GM18870 (cell line): Measurements from ENCODE around the gene FHOD3.

Source experiments
- ATAC-seq: cut with Tn5 transposase; IDR thresholded peaks from one replicate; pipeline ENCODE4 v1.9.1; 2021; ENCODE audit warnings: moderate library complexity; ENCODE audit not compliant: unreplicated experiment

FHOD3 gene

DNA sequence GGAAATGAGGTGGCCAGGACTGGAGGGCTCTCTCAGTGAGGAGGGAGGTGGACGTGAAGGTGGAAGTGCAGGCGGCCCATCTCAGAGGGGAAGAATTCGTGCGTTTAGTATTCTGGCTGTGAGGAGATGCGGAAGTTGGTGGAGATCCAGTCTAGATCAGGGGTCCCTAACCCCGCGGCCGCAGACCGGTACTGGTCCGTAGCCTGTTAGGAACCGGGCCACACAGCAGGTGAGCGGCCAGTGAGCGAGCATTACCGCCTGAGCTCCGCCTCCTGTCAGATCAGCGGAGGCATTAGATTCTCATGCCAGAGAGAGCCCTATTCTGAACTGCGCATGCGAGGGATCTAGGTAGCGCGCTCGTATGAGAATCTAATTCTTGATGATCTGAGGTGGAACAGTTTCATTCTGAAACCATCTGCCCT lies 1.6 kb upstream of the FHOD3 start:
- ATAC-seq = no peak

DNA sequence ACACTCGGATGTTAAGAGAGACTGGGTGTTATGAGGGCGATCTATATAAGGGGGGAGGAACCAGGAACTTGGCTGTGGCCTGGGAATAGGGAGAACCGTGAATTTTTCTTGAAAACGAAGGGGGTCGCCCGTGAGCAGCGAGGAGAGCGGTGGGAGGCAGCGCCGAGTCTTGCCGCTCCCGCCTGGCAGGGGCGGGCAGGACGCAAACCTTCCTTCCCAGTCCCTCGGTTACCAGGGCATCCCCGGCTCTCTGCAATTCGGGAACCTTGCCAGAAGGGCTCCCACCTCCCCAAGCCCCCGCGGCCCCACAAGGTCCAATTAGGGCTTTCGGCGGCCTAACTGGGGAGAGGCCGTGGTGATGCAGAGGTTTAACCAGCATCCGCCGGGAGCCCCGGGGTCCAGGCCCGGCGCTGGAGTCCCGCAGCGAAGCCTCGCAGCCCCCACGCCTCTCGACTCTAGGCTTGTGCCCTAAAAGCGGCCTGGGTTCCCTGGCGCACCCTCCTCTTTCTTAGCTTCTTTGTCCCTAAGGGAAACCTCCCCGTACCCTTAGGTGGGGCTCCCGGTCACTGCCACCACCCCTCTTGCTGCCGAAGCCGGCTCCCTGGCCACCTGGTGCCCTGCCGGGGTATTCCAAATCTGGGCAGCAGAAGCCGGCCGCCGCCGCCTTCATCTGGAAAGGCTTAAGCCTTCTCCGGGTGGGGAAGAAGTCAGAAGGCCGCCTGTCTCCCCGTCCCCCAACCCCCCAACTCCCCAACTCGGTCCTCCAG lies 680 bp upstream of the FHOD3 start:
- no peak for ATAC-seq

DNA sequence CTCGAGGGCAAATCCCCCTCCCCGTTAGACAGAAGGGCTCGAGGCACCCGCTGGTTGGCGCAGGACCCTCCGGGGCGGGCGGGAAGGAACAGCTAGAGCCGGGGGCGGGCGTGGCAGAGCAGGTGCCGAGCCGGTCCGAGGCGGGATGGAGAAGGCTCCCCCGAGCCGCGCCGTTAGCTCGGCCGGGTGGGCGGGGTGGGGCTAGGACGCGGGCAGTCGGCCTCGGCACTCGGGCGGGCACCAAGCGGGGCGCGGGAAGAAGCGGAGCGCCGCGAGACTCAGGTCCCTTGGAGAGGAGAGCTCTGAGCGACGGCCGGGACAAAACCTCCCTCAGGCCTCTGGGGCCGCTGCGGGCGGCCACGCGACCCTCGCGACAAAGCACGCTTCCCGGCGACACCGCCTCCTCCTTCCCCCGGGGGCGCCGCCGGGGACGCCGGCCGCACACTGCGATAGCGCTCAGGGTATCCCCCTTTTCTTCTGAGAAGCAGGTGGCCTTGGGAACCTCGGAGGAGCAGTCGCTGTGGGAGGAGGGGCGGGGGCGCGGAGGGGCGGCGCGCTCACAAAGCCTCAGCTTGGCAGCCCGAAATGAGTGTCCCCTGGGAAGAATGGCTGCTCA lies 721 bp downstream of the FHOD3 start:
- ATAC-seq = no peak

DNA sequence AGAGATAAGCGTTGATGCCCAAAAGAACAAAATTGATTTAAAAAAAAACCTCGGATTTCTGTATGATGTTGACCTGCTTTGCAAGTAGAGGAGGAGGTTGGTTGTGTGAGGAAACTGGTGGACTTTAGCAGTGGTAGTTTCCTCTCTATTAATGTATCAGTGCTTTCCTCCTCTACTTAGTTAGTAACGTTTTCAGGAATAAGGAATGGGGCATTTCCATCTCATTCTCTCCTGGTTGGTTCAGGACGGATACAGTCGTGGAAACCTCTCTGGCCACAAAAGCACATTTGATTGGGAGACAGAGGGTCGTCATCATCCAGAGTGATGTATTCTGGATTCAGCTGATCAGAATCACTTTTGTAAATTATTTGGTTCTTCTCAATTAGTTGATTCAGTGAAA lies 1.5 kb downstream of the FHOD3 start:
- no peak for ATAC-seq

DNA sequence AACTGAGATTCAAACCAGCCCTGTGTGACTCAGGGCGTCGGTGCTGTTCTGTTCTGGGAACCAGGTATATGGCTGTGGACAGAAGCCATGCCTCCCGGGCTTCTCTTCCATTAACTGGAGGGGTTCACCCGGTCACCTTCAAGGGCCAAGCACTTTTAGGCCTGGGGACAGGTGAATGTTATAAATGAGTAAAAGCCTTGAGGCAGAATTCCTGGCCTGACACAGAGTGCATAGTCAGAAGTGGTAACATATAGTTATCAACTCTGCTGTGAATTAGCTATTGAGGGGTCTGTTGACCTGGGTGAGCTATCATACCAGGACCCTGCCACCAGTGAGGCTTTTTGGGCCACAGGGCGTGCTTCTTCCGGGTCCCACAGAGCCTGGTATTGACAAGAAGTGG lies 2.7 kb downstream of the FHOD3 start:
- no peak for ATAC-seq

DNA sequence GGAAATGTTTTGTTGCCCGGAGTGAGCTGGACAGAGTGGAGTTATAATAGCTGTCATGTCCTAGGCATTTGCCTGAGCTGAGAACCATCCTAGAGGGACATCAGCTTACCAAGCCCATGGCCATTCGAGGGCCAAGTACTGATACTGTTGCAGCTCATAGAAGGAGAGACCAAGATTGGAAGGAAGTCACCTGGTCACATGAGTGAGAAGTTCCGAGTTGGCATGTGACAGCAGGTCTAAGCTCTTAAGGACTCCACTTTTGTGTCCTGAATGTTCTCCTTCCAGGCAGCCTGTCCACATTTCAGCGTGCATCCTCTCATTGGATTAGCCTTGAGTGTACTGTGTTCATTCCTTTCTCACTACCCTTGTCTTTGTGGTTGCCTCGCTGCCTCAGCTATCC lies 4.4 kb downstream of the FHOD3 start:
- no peak for ATAC-seq

DNA sequence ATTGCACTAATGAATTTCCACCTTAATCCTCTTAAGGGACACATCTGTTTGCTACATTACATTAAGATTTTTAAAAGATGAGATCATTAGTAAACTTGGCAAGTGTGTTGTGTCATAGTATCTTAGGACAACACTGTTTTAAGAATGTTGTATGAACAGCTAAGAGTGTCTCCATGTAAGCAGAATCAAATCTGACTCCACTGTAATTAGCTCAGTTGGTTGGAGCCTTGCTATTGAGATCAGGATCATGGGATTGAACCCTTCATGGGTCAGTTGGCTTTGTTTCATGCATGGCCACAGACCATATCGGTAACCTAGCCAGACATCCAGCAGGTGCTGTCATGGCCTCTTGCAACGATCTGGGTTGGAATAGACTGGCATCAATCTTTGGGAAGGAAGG lies 5.2 kb downstream of the FHOD3 start:
- no peak for ATAC-seq

DNA sequence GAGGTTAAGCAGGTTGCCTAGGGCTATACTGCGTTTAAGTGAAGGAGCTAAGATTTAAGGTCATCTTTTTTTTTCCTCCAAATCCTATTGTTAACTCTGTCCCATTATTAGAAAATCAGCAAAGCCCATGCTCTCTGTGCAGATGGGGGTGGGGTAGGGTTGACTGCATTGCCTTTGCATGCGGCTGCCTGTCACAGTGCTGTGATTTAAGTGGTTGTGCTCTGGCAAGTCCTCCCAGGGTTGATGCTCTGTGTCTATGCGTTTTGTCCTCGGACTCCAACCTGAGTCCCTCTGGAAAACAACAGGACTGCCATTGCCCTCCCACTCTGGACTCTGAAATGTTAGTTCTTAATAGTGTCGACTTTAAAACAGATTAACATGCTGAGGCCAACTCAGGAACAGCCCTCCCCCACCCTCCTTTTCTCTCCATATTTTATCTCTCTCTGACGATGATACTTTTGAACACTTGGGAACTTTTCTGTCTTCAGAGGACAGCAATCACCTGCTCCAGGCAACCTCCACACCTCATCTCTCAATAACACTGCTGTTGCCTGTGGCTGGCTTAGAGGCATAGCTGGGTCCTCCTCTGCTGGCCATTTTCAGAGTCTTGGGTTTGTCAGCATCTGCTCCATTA lies 5.8 kb downstream of the FHOD3 start:
- no peak for ATAC-seq

DNA sequence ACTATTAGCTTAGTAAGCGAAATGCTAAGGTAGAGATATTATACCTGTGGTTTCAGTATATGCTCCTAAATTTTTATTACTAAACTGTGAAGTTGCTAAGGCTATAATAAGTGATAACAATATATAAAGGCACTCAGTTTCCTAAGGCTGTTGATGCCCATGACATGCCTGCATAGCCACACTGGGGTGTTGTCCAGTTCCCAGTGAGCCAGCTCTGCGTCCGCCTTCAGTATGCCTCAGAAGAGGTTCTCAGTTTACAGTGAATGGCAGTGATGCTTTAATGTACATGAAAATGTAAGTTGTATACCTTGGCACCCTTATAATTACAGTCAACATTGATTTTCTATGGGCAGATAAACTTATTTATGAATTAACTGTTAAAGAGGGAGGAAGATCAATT lies 7.2 kb downstream of the FHOD3 start:
- no peak for ATAC-seq

DNA sequence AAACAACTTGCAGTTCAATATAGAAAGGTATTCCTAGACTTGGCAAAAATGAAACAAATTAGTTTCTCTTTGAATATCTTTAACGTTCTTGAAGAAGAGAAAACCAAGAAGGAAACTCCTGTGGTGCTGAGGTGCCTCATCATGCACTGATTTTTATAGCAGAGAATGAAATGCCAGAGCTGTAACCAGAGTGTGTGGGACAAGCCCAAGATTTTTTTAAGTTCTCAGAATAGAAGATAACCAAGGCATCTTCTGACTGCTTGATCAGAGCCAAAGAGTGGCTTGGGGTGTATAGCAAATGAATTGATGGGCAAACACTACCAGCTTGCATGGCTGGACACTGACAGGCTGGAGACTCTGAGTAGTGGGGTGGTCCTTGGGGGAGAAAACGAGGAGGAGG lies 7.9 kb downstream of the FHOD3 start:
- no peak for ATAC-seq

DNA sequence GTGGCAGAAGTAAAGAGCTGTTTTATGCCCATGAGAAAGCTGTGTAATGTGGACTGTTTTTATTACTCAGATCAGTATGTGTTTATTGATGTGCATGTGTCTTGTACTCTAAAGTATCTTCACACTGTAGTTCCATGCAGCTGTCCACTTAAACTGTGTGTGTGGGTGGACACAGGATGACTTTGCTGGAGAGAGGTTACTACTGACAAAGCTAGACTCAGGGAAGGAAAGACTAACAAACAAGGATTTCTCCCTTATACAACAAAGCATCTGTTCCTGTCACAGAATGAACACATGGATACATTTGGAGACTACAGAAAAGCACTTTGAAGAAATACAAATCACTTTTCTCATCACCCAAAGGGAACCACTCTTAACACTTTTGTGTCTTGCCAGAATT lies 10.0 kb downstream of the FHOD3 start:
- ATAC-seq = no peak

DNA sequence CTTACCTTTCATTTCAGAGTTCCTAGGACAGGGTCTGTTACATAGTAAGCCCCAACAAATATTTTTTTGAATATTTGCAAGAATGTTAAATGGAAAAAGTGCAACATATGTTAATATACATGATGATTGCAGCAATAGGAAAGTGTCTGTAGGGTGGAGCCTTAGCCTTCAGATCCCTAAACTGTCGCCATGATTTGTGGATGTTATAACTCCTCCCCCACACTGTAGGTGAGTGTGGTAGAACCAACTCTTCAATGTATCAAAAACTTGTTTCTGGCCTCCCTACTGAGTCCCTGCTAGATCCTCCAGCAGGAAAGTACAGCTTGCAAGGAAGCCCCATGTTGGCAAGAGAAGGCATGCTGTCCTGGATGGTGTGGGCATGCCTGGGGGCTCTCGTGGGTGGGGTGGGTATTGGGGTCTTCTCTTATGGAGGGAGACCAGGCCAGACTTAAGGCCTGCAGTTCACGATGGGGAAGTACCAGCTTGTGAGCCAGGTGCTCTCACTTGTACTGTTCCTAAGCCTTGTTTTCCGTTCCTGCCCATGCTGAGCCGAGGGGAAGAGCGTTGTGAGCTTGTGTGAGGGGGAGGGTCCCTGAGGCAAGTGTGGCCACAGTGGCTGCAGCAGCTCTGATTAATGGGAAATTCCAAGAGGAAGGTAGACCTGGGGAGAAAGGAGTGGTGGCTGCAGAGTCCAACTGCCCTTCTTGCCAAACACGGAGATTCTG lies 11.4 kb downstream of the FHOD3 start:
- no peak for ATAC-seq

DNA sequence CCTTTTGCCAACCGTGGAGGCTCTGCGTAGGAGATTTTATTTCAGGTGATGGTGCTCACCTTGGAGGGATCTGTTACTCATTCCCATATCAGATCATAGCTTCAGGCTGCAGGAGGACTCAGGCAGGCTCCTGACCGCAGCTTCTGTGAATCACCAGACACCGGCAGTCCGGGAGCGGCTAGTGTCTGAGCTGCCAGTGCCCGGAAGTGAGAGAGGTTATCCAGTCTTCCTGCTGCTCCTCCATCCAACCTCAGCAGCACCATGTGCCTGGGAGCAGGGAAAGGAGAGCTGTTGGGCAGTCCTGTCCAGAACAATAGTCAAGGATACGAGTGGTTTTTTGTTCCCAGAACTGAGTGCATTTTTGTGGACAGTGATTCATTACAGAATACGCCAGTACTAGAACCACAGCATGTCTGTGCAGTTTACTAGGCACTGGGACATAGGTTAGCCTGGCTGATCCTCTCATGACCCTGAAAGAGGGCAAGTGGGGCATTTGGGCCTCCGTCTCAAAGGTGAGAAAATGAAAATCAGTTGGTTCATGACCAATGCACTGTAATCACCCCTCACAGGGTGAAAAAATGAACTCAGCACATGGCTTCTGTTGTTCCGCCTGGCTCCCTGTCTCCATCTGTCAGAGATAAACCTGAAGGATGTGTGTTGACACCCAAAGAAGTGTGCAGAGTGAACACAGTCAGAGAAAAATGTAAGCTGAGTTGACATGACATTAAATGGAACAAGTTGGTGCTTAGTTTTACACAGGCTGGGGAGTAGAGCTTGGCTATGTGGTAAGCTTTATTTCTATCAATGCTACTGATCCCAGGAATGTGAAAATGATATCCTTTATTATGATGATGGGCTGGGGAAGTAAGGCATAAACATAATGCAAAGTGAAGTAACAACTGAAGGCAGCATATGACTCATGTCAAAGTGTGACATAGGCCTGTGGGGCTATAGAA lies 12.2 kb downstream of the FHOD3 start:
- ATAC-seq = no peak

DNA sequence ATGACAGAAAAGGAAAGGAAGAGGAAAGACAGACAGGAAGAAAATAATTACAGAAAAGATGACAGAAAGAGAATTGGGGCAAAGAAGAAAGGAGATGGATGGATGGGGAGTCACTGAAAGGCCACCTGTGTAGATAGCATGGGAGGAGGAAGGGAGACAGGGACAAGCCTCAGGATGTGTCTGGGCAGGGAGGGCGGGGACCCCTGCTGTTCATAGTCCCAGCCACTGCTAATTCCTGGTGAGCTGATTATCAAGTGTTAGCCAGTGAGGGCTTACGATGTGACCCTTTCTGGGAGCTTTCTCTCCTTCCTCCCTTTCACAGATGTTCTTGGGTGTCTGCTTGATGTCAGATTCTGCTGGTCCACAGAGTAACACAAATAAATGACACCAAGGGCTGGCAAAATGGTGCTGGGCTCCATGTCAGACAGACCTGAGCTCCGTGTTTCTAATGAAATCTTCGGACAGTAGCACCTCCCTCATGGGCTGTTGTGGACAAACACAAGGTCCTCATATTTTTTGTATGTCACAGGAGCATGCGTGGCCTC lies 13.6 kb downstream of the FHOD3 start:
- no peak for ATAC-seq

DNA sequence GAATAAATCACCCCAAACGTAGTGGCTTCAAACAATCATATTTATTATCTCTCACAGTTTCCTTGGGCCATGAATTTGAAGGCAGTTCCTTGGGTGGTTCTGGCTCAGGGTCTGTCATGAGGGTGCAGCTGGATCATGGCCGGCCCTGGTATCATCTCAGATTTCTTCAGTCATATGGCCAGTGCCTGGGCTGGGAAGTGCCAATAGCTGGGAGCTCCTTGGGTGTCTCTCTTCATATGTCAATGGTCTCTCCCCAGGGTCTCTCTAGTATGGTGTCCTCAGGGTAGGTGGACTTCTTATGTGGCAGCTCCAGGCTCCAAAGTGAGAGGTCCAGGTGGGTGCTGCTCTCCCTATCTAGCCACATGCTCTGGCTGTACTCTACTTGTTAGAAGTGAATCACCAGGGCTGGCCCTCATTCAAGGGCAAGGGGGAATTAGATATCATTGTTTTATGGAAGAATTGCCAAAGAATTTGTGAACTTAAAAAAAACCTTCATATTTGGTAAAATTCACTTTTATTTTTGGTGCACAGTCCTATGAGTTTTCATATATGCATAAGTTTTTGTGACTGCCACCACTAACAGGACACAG lies 15.4 kb downstream of the FHOD3 start:
- no peak for ATAC-seq

DNA sequence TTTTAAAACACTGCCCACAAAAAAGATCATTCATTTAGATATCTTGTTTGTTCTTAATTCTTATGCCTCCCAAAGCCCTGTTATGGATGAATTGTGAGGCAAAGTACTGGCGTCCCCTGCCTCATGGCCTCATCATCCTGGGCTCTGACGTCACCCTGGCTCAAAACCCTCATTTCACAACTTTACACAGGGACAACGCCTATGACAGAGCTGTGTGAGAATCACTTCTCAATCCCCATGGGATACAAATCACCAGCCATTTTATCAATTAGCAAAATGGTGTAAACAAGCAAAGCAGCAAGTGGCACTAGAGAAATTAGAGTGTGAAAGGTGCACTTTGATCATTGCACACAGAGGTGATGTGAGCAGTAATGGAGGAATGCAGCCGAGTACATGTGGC lies 16.6 kb downstream of the FHOD3 start:
- ATAC-seq = no peak

DNA sequence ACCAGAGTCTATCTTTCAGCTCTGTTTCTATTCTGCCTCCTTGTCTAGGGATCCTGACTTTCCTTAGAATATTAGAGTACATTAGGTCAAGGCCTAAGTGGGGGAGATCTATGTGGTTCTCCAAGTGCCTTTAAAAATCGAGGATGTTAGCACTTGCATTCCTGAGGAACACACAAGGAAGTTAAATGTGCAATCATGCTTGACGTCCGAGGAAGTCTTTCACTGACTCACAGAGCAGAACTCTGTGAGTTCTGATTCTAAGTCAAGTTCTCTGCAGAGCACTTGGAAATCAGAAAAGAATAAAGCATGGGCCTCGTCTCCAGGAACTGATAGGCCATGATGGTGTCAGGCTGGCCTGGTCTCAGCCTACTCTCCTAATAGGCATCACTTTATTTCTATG lies 17.2 kb downstream of the FHOD3 start:
- no peak for ATAC-seq

DNA sequence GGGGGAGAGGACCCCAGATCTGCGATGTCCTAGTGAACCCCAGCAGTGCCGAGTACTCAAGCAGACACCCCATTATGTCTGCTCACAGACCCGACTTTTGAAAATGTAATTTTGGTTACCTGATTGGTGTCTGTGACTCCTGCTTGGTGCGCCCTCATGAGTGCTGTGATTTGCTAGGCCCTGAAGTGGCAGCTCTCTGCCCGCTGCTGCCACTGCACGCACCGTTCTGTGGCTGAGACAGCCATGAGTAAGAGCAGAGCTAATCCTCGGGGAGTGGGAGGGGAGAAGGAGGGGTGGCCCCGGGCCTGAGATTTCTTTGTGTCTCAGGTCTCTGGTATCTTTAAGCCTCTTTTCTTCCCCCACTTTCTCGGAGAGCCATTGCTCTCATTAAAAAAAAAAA lies 18.2 kb downstream of the FHOD3 start:
- ATAC-seq = no peak

DNA sequence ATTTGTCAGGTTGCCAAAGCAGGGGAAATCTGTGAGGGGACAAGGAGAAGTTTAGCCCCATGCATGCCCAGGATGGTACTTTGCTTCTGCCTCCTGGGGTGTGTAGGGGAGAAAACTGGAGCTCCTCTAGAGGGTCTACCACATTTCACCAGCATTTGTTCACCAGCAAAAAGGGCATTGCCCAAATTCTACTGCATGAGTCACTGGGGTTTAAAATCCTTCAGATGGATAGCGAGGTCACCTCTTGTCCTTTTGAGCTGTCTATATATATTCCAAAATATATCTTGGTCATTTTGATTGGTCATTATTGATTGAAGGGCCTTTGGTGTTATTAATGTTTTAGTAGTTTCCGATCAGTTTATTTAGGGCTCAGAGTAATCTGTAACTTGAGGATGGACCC lies 18.7 kb downstream of the FHOD3 start:
- no peak for ATAC-seq
